HG02938 (cell line): ENCODE measurements around the gene EGR1.
"Not testable (repeated sequence)": the region's sequence is repeated elsewhere in the genome, so short reads cannot be mapped to it uniquely, and the experiment has no call there.

Experiments
- ATAC-seq: cut with Tn5 transposase; IDR thresholded peaks from one replicate; pipeline ENCODE4 v1.9.1; 2021; ENCODE audit warnings: mild to moderate bottlenecking, moderate library complexity; ENCODE audit not compliant: unreplicated experiment

The EGR1 gene

DNA sequence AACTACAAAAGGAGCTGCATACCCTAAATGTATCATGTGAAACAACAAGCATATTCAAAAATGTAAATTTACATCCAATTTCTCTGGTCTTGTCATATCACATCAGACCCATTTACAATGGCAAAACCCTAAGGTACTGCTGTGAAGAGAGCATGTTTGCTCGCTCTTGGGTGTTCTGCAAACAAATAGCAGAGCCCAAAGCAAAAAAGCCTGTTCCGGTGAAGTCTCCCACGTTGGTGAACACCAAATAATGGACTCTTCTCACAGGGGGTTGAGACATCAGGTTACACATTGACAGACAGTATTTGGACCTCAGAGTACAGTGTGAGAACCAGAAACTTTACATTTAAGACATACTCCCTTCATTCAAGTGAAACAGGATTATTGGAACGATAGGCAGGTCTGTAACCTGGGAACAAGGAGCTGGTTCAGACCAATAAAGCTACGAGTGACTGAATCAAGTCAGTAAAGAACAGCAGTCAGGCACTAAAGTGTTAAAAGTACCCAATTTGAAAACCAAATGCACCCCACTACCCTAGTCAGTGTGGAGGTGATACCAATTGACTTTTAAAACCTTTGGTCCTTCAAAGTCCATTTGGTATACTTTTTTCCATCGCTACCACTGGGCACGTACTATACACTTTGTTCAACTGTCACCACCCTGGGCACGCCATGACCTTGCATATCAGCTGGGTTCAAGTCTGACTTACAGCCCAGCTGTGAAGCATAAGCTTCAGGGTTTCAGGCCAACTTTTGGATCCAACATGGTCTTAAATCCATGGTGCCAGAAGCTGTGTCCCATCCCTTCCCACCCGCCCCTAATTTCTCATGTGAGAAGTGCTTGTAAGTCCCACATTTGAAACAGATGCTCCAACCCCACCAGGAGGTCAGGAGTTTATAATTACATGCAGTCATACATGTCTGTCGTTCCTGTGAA lies 41.4 kb downstream of the EGR1 start:
- no peak for ATAC-seq

DNA sequence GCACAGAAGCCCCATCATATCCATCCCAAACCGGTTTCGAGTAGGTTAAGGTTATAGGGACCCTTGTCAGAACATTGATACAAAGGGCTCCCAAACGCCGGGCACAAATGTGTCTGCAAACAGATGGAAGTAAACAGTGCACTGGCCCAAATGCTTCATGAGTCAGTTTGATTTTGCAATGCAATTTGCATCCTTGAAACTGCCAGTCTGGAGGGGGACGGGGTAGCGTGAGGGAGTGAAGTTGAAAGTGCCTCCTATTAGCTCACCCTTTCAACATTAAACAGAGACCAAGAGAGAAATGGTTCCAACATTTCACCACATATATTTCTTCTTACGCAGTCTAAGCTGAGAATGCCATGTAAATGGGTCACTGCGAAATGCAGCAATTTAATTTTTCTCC lies 42.2 kb downstream of the EGR1 start:
- not testable (repeated sequence) for ATAC-seq

DNA sequence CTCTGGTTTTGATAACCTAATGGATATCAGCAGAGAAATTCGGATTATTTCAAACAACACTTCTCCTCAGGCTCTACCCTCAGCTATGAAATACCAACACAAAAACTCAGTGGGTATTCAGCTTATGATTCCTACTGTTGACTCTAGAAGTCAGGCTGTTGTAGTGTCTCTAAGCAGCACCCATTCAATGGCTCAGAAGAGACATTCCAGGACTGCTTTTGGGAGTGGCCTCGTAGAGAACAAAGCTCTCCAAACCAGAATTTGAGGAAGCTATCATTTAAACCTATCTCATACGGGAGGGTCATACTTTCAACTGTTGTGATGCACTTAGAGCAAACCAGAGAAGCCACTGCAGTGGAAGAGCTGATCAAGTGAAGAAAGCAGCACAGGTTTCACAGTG lies 43.7 kb downstream of the EGR1 start:
- no peak for ATAC-seq

DNA sequence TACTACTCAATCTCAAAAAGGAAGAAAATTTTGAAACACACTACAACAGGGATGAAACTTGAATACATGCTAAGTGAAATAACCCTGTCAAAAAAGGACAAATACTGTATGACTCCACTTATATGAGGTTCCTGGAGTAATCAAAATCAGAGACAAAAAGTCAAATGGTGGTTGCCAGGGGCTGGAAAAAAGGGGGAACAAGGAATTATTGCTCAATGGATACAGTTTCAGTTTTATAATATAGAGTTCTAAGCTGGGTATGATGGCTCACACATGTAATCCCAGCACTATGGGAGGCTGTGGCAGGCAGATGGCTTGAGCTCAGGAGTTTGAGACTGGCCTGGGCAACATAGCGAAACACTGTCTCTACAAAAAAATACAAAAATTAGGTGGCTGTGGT lies 48.7 kb downstream of the EGR1 start:
- ATAC-seq, result no peak

DNA sequence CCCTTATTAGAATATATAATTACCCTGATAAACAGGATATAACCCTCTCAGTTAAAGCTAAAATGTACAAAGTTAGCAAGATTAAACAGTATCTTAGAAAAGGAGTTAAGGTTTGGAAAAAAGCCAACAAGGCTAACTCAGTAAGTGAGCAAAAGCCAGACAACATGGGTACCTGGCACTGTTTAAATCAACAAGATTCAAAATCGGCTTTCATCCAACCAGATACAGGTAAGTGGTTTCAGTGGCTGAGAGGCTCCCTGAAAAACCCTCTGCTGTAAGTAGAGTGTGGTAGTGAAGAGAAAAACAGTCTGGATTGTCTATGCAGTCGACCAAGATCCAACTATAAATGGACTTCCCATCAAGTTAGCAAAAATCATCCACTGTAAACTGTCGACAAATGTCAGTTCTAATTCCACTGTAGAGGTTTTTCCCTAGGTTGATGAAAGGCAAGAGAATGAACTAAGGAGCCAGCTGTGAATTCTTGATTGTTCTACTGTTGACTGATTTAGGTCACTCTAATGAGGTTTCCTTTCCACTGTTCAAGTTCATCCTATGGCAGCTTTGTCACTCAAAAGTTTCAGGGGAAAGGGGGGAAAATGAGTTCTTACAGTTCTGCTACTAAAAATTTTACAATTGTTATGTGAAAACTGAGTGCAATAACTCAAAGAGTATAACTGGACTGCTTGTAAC lies 50.4 kb downstream of the EGR1 start:
- no peak for ATAC-seq

DNA sequence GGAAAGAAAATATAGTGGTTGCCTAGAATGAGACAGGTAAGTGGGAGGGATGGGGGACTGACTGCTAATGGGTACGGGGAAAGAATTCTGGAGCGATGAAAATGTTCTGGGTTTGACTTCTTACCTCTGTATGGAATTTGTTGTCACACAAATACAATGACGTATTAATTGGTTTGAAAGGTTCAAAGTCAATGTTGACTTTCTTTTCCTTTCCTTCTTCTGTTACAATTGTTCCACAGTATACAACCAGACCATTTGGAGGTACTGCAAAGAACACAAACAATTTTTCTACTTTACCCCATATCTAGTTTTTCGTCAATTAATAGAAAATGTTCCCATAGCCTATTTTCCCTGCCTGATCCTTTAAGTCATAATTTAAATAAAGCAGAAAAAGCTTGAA lies 52.2 kb downstream of the EGR1 start:
- ATAC-seq, result no peak
